ENCODE measurements around the gene PLCD3.

The PLCD3 gene

DNA sequence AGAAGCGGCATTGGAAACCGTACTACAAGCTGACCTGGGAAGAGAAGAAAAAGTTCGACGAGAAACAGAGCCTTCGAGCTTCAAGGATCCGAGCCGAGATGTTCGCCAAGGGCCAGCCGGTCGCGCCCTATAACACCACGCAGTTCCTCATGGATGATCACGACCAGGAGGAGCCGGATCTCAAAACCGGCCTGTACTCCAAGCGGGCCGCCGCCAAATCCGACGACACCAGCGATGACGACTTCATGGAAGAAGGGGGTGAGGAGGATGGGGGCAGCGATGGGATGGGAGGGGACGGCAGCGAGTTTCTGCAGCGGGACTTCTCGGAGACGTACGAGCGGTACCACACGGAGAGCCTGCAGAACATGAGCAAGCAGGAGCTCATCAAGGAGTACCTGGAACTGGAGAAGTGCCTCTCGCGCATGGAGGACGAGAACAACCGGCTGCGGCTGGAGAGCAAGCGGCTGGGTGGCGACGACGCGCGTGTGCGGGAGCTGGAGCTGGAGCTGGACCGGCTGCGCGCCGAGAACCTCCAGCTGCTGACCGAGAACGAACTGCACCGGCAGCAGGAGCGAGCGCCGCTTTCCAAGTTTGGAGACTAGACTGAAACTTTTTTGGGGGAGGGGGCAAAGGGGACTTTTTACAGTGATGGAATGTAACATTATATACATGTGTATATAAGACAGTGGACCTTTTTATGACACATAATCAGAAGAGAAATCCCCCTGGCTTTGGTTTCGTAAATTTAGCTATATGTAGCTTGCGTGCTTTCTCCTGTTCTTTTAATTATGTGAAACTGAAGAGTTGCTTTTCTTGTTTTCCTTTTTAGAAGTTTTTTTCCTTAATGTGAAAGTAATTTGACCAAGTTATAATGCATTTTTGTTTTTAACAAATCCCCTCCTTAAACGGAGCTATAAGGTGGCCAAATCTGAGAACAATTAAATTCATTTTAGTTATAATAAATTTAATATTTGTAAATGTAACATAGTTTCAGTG, 17.7 kb upstream of the PLCD3 start:
- DNase-seq (ENCODE audit: low read depth in 3 of 3), result no peak

GRCh38 chr17:45149037-45149668, 16.8 kb upstream of the PLCD3 start:
- peak in 2 of 3 experiments; percentile 51 to 59 for DNase-seq (ENCODE audit: low read depth in 3 of 3)

DNA sequence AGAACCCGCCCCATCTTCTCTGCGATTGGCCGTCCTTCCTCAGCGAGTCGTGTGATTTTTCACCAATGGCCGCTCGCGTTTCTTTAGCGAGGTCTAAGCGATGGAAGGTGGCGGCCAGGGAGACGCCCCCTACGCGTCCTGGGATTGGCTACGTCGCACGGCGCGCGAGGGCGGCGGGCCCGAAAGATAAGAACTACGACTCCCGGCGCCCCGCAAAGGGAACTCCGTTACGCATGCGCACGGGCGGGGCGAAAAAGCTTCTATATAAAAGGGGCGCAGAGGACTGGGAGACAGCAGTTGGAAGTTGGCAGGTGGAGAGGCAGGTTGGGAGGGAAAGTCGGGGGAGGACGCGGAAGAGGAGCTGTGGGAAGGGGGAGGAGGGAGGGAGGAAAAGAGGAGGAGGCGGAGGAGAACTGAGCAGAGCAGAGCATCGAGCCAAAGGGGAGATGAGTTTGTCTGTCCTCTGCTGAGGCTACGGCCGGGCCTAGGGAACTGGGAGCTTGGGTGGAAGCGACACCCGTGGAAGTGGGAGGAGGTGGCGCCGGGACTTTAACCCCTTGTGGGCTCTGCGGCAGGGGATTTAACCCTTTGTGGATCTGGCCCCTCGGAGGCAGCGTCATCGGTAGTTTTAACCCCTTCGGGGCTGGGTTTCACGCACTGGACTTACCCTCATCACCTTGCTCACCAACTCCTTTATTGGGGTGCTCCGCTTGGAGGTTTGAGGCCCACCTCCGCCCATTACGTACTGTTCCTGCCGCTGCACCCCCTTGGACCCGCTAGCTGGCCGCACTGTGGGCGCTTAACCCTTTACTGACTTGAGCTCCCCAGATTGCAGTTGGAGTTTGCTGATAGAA, 16.1 kb upstream of the PLCD3 start, which contains the start of gene HEXIM1:
Gene HEXIM1 (plus strand): TSS at position 293 of the 854 bp plus-strand sequence. CDS start 716 bp downstream, outside the sequence.
- peak; percentile 95 to 99 (median 99) for DNase-seq (ENCODE audit: low read depth in 3 of 3)

DNA sequence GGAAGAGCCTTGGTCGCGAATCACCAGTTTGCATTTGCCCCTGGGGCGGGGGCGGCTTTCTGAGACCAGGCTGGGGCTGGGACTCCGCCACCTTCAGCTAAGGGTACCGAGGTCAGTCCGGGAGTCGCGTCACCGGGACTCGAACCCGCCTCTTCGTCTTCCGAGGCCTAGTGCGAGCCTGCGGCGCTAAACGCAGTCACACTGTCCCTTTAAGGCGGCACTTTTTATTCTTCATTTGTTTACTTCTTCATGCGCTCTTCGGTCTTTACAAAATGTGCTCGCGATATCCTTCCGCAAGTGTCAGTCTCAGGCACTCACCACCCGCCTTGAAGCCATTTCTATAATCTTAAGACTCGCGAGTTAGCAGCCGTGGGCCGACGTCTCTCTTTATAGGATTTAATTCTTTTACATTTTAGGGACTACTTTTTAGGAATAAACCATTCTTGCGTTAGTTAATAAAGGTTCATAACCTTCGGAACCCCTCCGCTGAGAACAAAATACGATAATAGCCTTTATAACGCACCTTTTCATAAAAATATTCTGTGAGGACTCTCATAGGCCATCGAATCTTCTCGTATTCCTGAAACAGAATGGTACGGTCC, 15.4 kb upstream of the PLCD3 start:
- DNase-seq (ENCODE audit: low read depth in 3 of 3), result peak; percentile 58 to 61 (median 60)

GRCh38 chr17:45146890-45147580, 14.7 kb upstream of the PLCD3 start:
- no peak for DNase-seq (ENCODE audit: low read depth in 3 of 3)

DNA sequence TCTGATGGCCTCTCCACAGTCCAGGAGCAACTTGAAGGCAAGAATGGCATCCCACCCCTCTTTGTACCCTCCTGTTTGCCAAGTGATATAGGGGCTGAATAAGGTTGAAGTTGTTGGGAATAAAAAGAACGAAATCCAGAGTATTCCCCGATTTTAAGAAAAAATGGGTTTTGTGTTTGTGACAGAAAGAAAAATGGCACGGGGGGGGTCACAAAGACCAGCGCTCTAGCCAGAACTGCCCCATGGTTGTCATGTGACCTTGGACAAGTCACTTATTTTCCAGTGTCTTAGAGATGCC, 14.2 kb upstream of the PLCD3 start:
- DNase-seq (ENCODE audit: low read depth in 3 of 3), result no peak

- DNase-seq (ENCODE audit: low read depth in 3 of 3), result no peak
Measured at GRCh38 chr17:45146166-45146565, 13.9 kb upstream of the PLCD3 start.

GRCh38 chr17:45145035-45145389, 12.7 kb upstream of the PLCD3 start:
- no peak for DNase-seq (ENCODE audit: low read depth in 3 of 3)

GRCh38 chr17:45144199-45145034, 12.1 kb upstream of the PLCD3 start:
- DNase-seq (ENCODE audit: low read depth in 3 of 3), result no peak

- DNase-seq (ENCODE audit: low read depth in 3 of 3), result peak in 1 of 3 experiments; percentile 20
Measured at GRCh38 chr17:45143767-45144198, 11.5 kb upstream of the PLCD3 start.

- no peak for DNase-seq (ENCODE audit: low read depth in 3 of 3)
Measured at GRCh38 chr17:45143094-45143670, 10.9 kb upstream of the PLCD3 start.

- no peak for DNase-seq (ENCODE audit: low read depth in 3 of 3)
Measured at GRCh38 chr17:45139533-45139920, 7.2 kb upstream of the PLCD3 start.

GRCh38 chr17:45138911-45139532, 6.7 kb upstream of the PLCD3 start:
- no peak for DNase-seq (ENCODE audit: low read depth in 3 of 3)

DNA sequence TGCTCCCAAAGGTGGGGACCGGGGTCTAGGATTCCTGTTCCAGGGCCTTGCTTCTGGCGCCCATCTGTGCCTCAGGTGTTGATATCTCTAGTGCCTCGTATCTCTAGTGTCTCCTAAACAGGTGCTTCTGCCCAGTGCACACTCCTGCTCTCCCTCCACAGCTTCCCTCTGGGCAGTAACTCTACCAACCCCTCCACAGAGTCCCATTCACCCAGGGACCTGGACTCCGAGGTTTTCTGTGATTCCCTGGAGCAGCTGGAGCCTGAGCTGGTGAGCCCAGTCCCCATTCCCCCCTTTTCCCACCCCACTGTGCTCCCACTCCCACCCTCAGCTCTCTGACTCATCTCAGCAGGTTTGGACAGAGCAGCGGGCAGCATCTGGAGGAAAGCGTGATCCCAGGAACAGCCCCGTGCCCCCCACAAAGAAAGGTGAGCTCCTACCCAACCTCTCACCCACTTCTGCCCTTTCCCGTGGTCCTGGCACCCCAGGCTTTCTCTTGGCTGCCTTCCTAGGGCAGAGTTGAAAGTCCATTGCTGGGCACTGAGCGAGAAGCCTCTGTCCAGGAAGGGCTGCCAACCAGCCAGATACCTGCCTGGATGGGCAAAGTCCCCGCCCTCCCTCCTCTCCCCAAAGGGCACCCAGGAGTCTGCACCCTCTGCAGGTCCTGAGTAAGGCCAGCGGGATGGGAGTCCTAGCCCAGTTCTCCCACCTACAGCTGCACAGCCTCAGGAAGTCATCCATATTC, 5.4 kb upstream of the PLCD3 start:
- no peak for DNase-seq (ENCODE audit: low read depth in 3 of 3)

GRCh38 chr17:45136846-45137560, 4.7 kb upstream of the PLCD3 start:
- DNase-seq (ENCODE audit: low read depth in 3 of 3), result no peak

DNA sequence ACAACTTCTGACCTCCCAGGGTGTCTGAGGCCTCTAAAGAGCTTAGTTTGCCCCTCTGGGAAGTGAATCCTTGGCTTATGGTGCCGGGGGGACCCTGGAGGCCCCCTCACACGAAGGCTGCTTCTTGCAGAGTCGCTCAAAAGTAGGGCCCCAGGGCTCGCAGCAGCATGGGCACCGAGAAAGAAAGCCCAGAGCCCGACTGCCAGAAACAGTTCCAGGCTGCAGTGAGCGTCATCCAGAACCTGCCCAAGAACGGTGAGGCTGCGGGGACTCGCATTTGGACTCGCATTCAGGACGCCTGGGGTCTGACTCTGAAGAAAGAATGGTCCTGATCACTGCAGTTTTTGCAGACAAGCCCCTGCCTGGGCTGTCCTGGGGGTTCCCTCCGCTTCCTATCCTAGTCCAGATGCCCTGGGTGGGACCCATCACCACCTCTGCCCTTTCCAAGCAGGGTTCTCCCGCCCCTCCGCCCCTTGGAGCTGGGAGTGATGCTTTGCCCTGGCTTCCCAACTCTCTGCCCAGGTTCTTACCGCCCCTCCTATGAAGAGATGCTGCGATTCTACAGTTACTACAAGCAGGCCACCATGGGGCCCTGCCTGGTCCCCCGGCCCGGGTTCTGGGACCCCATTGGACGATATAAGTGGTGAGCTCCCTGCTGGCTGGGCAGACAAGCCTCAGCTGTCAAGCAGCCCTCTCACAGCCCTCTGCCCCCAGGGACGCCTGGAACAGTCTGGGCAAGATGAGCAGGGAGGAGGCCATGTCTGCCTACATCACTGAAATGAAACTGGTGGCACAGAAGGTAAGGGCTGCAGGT, 3.9 kb upstream of the PLCD3 start:
- no peak for DNase-seq (ENCODE audit: low read depth in 3 of 3)
